ENCODE measurements around the gene TYK2. TPM values are rescaled to one million over a fixed set of nuclear protein-coding genes. Genes with fewer than 3 reads are reported as not detected.
A peak's percentile ranks its signal among the peaks of the same experiment; 100 is the strongest.
"Not testable (repeated sequence)": the region's sequence is repeated elsewhere in the genome, so short reads cannot be mapped to it uniquely, and the experiment has no call there.

The TYK2 gene
- total RNA-seq, 1 donor from 2014 or later: 131 TPM

DNA sequence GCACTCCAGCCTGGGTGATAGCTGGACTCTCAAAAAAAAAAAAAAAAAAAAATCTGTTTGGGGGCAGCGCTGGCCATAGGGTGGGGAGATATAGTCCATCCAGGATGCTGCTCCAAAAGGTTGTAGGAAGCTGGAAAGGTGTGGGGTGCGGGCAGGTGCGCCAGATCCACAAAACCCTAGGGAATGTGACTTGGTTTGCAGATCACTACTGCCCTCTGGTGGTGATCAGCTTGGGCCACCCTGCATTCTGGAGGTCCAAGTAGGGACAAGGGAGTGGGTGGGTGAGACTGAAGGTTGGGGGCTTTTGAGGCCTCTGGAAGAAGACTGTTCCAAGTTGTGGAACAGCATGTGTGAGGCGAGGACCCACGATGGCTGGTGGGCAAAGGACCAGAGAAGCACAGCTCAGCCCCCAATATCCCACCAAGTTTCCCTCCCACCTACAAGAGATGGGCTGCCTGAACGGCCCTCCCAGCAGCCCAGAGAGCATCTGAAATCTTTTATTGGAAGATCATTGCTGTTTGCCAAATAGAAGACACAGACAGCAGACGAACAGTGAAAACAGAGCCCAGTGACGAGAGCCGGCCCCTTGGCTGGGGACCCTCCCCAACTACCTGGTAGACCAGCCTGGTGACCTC, 10.4 kb upstream of the TYK2 start:
- no peaks in the 10 kb centered on the region for H3K9me3 Mint-ChIP-seq
- H3K27ac Mint-ChIP-seq: no peak overlapping the region
- H3K4me1 Mint-ChIP-seq (ENCODE audit: unreplicated experiment): peaks cover 5% of the 10 kb centered on the region

DNA sequence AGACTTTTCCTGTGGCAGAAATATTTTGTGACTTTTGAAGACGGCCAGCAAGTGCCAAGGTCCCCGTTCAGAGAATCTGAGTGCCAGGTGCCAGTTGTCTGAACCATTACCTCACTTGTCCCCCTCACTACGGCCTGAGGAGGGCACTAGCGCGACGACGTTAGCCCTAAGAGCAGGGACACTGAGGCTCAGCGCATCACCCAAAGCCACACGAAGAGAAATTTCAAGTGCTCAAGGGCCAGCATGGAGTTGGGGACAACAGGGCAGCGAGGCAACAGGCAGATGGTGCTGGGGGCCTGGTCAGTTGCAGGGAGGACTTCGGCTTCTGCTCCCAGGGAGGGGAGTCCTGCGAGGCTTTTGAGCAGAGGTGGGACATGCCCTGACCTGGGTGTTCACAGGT, 9.5 kb upstream of the TYK2 start:
- H3K4me1 Mint-ChIP-seq (ENCODE audit: unreplicated experiment): peaks cover 5% of the 10 kb centered on the region
- no peaks in the 10 kb centered on the region for H3K27me3 Mint-ChIP-seq
- H3K36me3 Mint-ChIP-seq: peaks cover 5% of the 10 kb centered on the region
- DNase-seq (ENCODE audit: extremely low spot score, unreplicated experiment): no peak
- H3K9me3 Mint-ChIP-seq: no peaks in the 10 kb centered on the region
- no peak for TF ChIP-seq CTCF (conservative IDR thresholded peaks at IDR 0.05)
- H3K27ac Mint-ChIP-seq: no peak overlapping the region
- H3K4me3 Mint-ChIP-seq: no peak overlapping the region

More for the DNA sequence above, 10.4 kb upstream of the TYK2 start:
- no peak for DNase-seq (ENCODE audit: extremely low spot score, unreplicated experiment)
- peaks cover 5% of the 10 kb centered on the region for H3K36me3 Mint-ChIP-seq
- no peak overlapping the region for H3K4me3 Mint-ChIP-seq
- peak; percentile 86 for TF ChIP-seq CTCF (conservative IDR thresholded peaks at IDR 0.05)
- H3K27me3 Mint-ChIP-seq: no peaks in the 10 kb centered on the region

- Mint-ChIP-seq H3K27ac (no peak overlapping the region), H3K4me1 (ENCODE audit: unreplicated experiment) (peaks cover 5% of the 10 kb centered on the region)
These were observed 8.6 kb upstream of the TYK2 start for GRCh38 chr19:10388957-10389356.

GRCh38 chr19:10384580-10384979, 4.2 kb upstream of the TYK2 start:
- Mint-ChIP-seq H3K4me3 (no peak overlapping the region), H3K27ac (no peak overlapping the region)
- no peak for TF ChIP-seq CTCF (conservative IDR thresholded peaks at IDR 0.05)

More at GRCh38 chr19:10388957-10389356, 8.6 kb upstream of the TYK2 start:
- TF ChIP-seq CTCF (conservative IDR thresholded peaks at IDR 0.05): peak; percentile 97
- Mint-ChIP-seq H3K9me3 (no peaks in the 10 kb centered on the region), H3K36me3 (peaks cover 5% of the 10 kb centered on the region), H3K4me3 (no peak overlapping the region), H3K27me3 (no peaks in the 10 kb centered on the region)
- peak; percentile 90 for DNase-seq (ENCODE audit: extremely low spot score, unreplicated experiment)

GRCh38 chr19:10383223-10383499, 2.8 kb upstream of the TYK2 start:
- not testable (repeated sequence) for H3K9me3 Mint-ChIP-seq; H3K4me3 Mint-ChIP-seq; H3K27me3 Mint-ChIP-seq; DNase-seq (ENCODE audit: extremely low spot score, unreplicated experiment); H3K36me3 Mint-ChIP-seq; H3K27ac Mint-ChIP-seq
- peaks cover 16% of the 10 kb centered on the region for H3K4me1 Mint-ChIP-seq (ENCODE audit: unreplicated experiment)

More at GRCh38 chr19:10384580-10384979, 4.2 kb upstream of the TYK2 start:
- H3K36me3 Mint-ChIP-seq: no peaks in the 10 kb centered on the region
- no peak for DNase-seq (ENCODE audit: extremely low spot score, unreplicated experiment)
- no peaks in the 10 kb centered on the region for H3K9me3 Mint-ChIP-seq
- peaks cover 19% of the 10 kb centered on the region for H3K4me1 Mint-ChIP-seq (ENCODE audit: unreplicated experiment)
- no peaks in the 10 kb centered on the region for H3K27me3 Mint-ChIP-seq

DNA sequence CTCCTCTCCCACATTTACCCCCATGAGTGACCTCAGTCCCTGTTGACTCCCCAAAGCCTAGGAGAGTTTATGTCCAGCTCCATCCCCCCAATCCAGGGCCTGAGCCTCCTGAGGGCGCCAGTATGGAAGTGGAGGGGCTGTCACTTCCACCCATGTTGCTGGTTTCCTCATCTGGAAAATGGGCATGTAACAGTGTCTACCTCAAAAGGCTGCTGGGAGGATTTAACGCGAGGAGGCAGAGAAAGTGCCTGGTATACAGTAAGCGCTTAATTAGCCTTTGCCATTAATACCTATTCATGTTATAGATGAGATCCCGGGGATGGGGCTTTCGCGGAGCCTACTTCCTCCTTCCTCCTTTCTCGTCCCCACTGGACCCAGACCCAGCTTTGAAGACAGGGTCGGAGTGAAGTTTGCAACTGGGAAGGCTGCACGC, 476 bp downstream of the TYK2 start:
- Mint-ChIP-seq H3K27ac (peak overlapping the region; percentile 90), H3K4me1 (ENCODE audit: unreplicated experiment) (peaks cover 16% of the 10 kb centered on the region)

More for the DNA sequence above, 476 bp downstream of the TYK2 start:
- Mint-ChIP-seq H3K9me3 (no peaks in the 10 kb centered on the region), H3K4me3 (peak overlapping the region; percentile 97), H3K36me3 (peaks cover 6% of the 10 kb centered on the region), H3K27me3 (no peaks in the 10 kb centered on the region)
- no peak for TF ChIP-seq CTCF (conservative IDR thresholded peaks at IDR 0.05)
- DNase-seq (ENCODE audit: extremely low spot score, unreplicated experiment): no peak

All from type B pancreatic cell (in vitro differentiated cells).